Trophoblast cell (in vitro differentiated cells and primary cell): ENCODE results near the gene DPP6.
A peak's percentile ranks its signal among the peaks of the same experiment; 100 is the strongest.

Source experiments
- DNase-seq, 2 donors: peaks; one replicate each; pipeline ENCODE4 v3.0.0-alpha.2; 2016
- H2AFZ ChIP-seq: 2 replicates; pipeline ENCODE4 v1.6.1; 2013; ENCODE audit warnings: low read length, moderate library complexity, mild to moderate bottlenecking; ENCODE audit not compliant: insufficient read depth, poor library complexity
- H2AK5ac ChIP-seq: 2 replicates; pipeline ENCODE4 v1.6.1; 2013; ENCODE audit warnings: mild to moderate bottlenecking, low read length
- H2BK120ac ChIP-seq: 2 replicates; pipeline ENCODE4 v1.6.1; 2013; ENCODE audit warnings: low read length, mild to moderate bottlenecking, moderate library complexity; ENCODE audit not compliant: insufficient read depth, poor library complexity
- H2BK12ac ChIP-seq: 2 replicates; pipeline ENCODE4 v1.6.1; 2013; ENCODE audit warnings: mild to moderate bottlenecking, low read length, moderate library complexity
- H2BK5ac ChIP-seq: 2 replicates; pipeline ENCODE4 v1.6.1; 2013; ENCODE audit warnings: low read length, low read depth, moderate library complexity, mild to moderate bottlenecking; ENCODE audit not compliant: poor library complexity
- H3K14ac ChIP-seq: 2 replicates; pipeline ENCODE4 v1.6.1; 2013; ENCODE audit warnings: mild to moderate bottlenecking, low read length
- H3K18ac ChIP-seq: 2 replicates; pipeline ENCODE4 v1.6.1; 2013; ENCODE audit warnings: mild to moderate bottlenecking, low read length
- H3K23ac ChIP-seq: 2 replicates; pipeline ENCODE4 v1.6.1; 2013; ENCODE audit warnings: low read length
- H3K27ac ChIP-seq: 2 replicates; pipeline ENCODE4 v1.5.1; 2013; ENCODE audit warnings: low read depth, mild to moderate bottlenecking, inconsistent platforms, low read length, moderate library complexity
- H3K27me3 ChIP-seq: 2 replicates; pipeline ENCODE4 v1.6.1; 2013; ENCODE audit warnings: inconsistent platforms, mild to moderate bottlenecking, low read length, moderate library complexity; ENCODE audit not compliant: insufficient read depth
- H3K36me3 ChIP-seq, 2 experiments: 1 replicate in 1 of 2; 2 replicates in 1 of 2; pipeline ENCODE4 v1.6.1; 2013; ENCODE audit warnings: low read length in 2 of 2, mild to moderate bottlenecking in 2 of 2, moderate library complexity in 1 of 2; ENCODE audit not compliant: insufficient read depth in 2 of 2, control insufficient read depth in 1 of 2
- H3K4ac ChIP-seq: 2 replicates; pipeline ENCODE4 v1.6.1; 2013; ENCODE audit warnings: low read depth, mild to moderate bottlenecking, low read length, moderate library complexity
- H3K4me1 ChIP-seq, 2 experiments: 1 replicate in 1 of 2; 2 replicates in 1 of 2; pipeline ENCODE4 v1.6.1; 2013; ENCODE audit warnings: low read length in 2 of 2, mild to moderate bottlenecking in 2 of 2, moderate library complexity in 1 of 2; ENCODE audit not compliant: insufficient read depth in 2 of 2, control insufficient read depth in 1 of 2
- H3K4me2 ChIP-seq: 2 replicates; pipeline ENCODE4 v1.6.1; 2013; ENCODE audit warnings: inconsistent platforms, mild to moderate bottlenecking, low read length, moderate library complexity
- H3K4me3 ChIP-seq: 2 replicates; pipeline ENCODE4 v1.5.1; 2013; ENCODE audit warnings: mild to moderate bottlenecking, low read depth, low read length, inconsistent platforms
- H3K79me1 ChIP-seq: one replicate; pipeline ENCODE4 v1.6.1; 2013; ENCODE audit warnings: low read length
- H3K79me2 ChIP-seq: 2 replicates; pipeline ENCODE4 v1.6.1; 2013; ENCODE audit warnings: low read length, mild to moderate bottlenecking; ENCODE audit not compliant: control insufficient read depth, insufficient read depth, poor library complexity
- H3K9ac ChIP-seq: 2 replicates; pipeline ENCODE4 v1.6.1; 2013; ENCODE audit warnings: mild to moderate bottlenecking, low read length
- H3K9me3 ChIP-seq: 2 replicates; pipeline ENCODE4 v1.6.1; 2013; ENCODE audit warnings: low read depth, mild to moderate bottlenecking, control low read depth, inconsistent platforms, low read length; ENCODE audit not compliant: insufficient read depth
- H4K12ac ChIP-seq: 2 replicates; pipeline ENCODE4 v1.6.1; 2013; ENCODE audit warnings: low read depth, mild to moderate bottlenecking, low read length, moderate library complexity
- H4K8ac ChIP-seq: 2 replicates; pipeline ENCODE4 v1.6.1; 2013; ENCODE audit warnings: low read depth, mild to moderate bottlenecking, low read length, moderate library complexity
- H4K91ac ChIP-seq: one replicate; pipeline ENCODE4 v1.6.1; 2013; ENCODE audit warnings: low read depth, mild to moderate bottlenecking, low read length, moderate library complexity
- WGBS: extraction: QIAGEN DNeasy Blood & Tissue Kit; methylation state at CpG from one replicate; pipeline ENCODE4 v1.1.7; 2013; ENCODE audit warnings: missing lambda C conversion rate; ENCODE audit not compliant: insufficient read length, insufficient coverage; ENCODE audit errors: extremely low coverage; 5-methylcytosine and 5-hydroxymethylcytosine counted together

The DPP6 gene

GRCh38 chr7:154709840-154710520, 657.8 kb downstream of the DPP6 start:
- Histone ChIP-seq H3K27me3 (no peaks in the 10 kb centered on the region), H3K9me3 (peaks cover 17% of the 10 kb centered on the region), H4K12ac (no peak overlapping the region), H2BK12ac (no peak overlapping the region), H3K14ac (no peak overlapping the region), H3K79me2 (no peaks in the 10 kb centered on the region), H3K4me3 (no peak overlapping the region), H3K79me1 (no peaks in the 10 kb centered on the region), H2BK120ac (no peak overlapping the region), H3K18ac (no peak overlapping the region), H2BK5ac (no peak overlapping the region), H3K4me1 (no peaks in the 10 kb centered on the region), H3K23ac (no peak overlapping the region), H3K27ac (no peak overlapping the region), H3K4ac (no peak overlapping the region), H3K4me2 (no peak overlapping the region), H2AFZ (no peak overlapping the region), H3K9ac (no peak overlapping the region), H4K91ac (no peak overlapping the region), H2AK5ac (no peak overlapping the region), H3K36me3 (no peaks in the 10 kb centered on the region), H4K8ac (no peak overlapping the region)
- WGBS: no CpG with 5 or more reads among the region's 6 CpGs
- DNase-seq: peak in 1 of 2 donors; percentile 18

- no peak overlapping the region for H3K4ac ChIP-seq
- no peak overlapping the region for H3K18ac ChIP-seq
- no peak overlapping the region for H2BK120ac ChIP-seq
- no peaks in the 10 kb centered on the region for H3K79me2 ChIP-seq
- no CpG with 5 or more reads among the region's 5 CpGs for WGBS
- no peak overlapping the region for H2BK12ac ChIP-seq
- H3K9me3 ChIP-seq: peaks cover 8% of the 10 kb centered on the region
- H3K79me1 ChIP-seq: no peaks in the 10 kb centered on the region
- no peak overlapping the region for H3K27ac ChIP-seq
- no peak overlapping the region for H2AFZ ChIP-seq
- H3K4me2 ChIP-seq: no peak overlapping the region
- no peak for DNase-seq
- no peak overlapping the region for H3K23ac ChIP-seq
- no peaks in the 10 kb centered on the region for H3K36me3 ChIP-seq
- H4K91ac ChIP-seq: no peak overlapping the region
- no peaks in the 10 kb centered on the region for H3K4me1 ChIP-seq
- H3K14ac ChIP-seq: no peak overlapping the region
- no peaks in the 10 kb centered on the region for H3K27me3 ChIP-seq
- peak overlapping the region; percentile 23 for H3K4me3 ChIP-seq
- H4K12ac ChIP-seq: no peak overlapping the region
- H2AK5ac ChIP-seq: no peak overlapping the region
- no peak overlapping the region for H3K9ac ChIP-seq
- H2BK5ac ChIP-seq: no peak overlapping the region
- no peak overlapping the region for H4K8ac ChIP-seq
Measured at GRCh38 chr7:154720016-154720415, 667.8 kb downstream of the DPP6 start.

GRCh38 chr7:154721086-154721485, 668.9 kb downstream of the DPP6 start:
- no peaks in the 10 kb centered on the region for H3K27me3 ChIP-seq
- H3K23ac ChIP-seq: no peak overlapping the region
- no peak overlapping the region for H3K14ac ChIP-seq
- H4K8ac ChIP-seq: no peak overlapping the region
- H3K18ac ChIP-seq: no peak overlapping the region
- no peak overlapping the region for H2BK5ac ChIP-seq
- no peak overlapping the region for H2AFZ ChIP-seq
- H3K79me1 ChIP-seq: no peaks in the 10 kb centered on the region
- no peak overlapping the region for H2BK12ac ChIP-seq
- H4K12ac ChIP-seq: no peak overlapping the region
- no peaks in the 10 kb centered on the region for H3K4me1 ChIP-seq
- no CpG with 5 or more reads among the region's 7 CpGs for WGBS
- H2BK120ac ChIP-seq: no peak overlapping the region
- no peak for DNase-seq
- no peaks in the 10 kb centered on the region for H3K79me2 ChIP-seq
- no peak overlapping the region for H2AK5ac ChIP-seq
- H3K4ac ChIP-seq: no peak overlapping the region
- peaks cover 11% of the 10 kb centered on the region for H3K9me3 ChIP-seq
- no peak overlapping the region for H4K91ac ChIP-seq
- H3K4me2 ChIP-seq: no peak overlapping the region
- H3K36me3 ChIP-seq: no peaks in the 10 kb centered on the region
- no peak overlapping the region for H3K27ac ChIP-seq
- no peak overlapping the region for H3K4me3 ChIP-seq
- H3K9ac ChIP-seq: no peak overlapping the region

GRCh38 chr7:154726368-154726767, 674.2 kb downstream of the DPP6 start:
- no peak overlapping the region for H2BK5ac ChIP-seq
- no peak overlapping the region for H3K23ac ChIP-seq
- no peak overlapping the region for H4K91ac ChIP-seq
- H3K9me3 ChIP-seq: peaks cover 14% of the 10 kb centered on the region
- no peak overlapping the region for H3K9ac ChIP-seq
- no peak overlapping the region for H2AK5ac ChIP-seq
- no peak overlapping the region for H3K4ac ChIP-seq
- H4K8ac ChIP-seq: no peak overlapping the region
- no peak overlapping the region for H3K18ac ChIP-seq
- no CpG with 5 or more reads among the region's 4 CpGs for WGBS
- H2BK120ac ChIP-seq: no peak overlapping the region
- no peak overlapping the region for H3K4me3 ChIP-seq
- H2BK12ac ChIP-seq: no peak overlapping the region
- no peak for DNase-seq
- H3K27me3 ChIP-seq: no peaks in the 10 kb centered on the region
- H3K36me3 ChIP-seq: no peaks in the 10 kb centered on the region
- H3K4me1 ChIP-seq: no peaks in the 10 kb centered on the region
- no peak overlapping the region for H4K12ac ChIP-seq
- no peaks in the 10 kb centered on the region for H3K79me1 ChIP-seq
- H3K4me2 ChIP-seq: no peak overlapping the region
- no peak overlapping the region for H2AFZ ChIP-seq
- no peak overlapping the region for H3K14ac ChIP-seq
- no peaks in the 10 kb centered on the region for H3K79me2 ChIP-seq
- no peak overlapping the region for H3K27ac ChIP-seq
